GM18858 (cell line): ENCODE results near the gene BICC1.

Source experiments
- ATAC-seq: cut with Tn5 transposase; IDR thresholded peaks from one replicate; pipeline ENCODE4 v1.9.1; 2021; ENCODE audit not compliant: unreplicated experiment

Gene BICC1

DNA sequence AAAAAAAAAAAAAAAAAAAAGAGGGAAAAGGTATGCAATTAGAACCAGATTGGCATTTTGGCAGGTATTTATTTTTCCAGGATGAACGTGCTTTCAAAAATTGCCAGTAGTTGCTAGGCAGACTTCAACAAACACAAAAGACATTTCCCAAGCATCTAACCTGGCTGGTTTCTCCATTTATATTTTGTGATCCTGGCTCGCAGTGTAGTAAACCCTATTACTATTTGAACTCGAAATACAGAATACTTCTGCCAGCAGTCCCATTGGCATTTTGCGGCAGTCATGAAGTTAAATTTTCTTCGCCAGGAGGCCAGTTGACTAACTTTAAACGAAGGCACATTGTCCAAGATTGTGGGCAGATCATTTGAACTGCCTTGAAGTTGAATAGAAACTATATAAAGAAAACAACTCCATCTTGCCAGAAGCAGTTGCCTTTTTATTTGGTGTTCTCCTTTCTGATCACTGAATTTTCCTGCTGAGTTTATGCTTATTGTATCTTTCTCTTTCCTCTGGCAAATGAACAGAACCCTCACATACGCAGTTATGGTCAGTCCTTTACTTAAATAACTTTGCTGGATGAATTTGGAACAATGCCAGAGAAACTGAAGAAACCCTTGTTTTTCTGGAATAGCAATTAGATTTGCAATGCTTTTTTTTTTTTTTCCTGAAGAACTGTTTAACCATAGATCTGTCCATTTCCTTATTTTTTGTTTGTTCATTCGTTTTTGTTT, 132.9 kb downstream of the BICC1 start:
- no peak for ATAC-seq

DNA sequence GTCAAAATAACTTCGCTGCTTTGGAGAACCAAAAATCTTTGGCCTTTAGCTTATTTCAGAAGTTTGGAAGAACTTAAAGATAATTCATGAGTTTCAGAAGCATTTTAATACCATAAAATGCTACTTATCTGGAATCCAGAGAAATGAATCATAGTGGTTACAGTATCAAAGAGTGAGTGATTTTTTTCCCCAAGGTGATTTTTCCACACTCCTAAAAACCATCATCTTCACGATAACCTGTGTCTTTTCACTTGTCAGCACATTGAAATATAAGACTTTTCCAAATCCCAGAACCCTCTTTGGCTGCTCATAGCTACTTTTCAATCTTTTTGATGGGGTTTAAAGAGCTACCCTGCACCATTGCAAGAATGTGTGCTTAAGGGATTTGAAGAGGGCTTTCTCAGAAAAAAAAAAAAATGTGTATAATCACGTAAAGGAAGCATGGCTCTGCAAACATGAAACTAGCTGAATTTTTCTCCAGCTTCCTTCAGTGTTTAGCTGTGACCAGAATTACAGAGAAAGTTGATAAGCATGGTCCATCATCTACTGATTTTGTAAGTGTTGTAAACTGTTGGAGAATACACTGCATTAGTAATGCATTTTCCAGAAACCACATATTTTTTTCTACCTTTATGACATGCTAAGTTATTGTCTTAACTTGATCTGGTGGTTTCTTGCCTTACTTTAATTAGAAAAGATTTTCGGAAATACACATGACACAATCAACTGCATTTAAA, 134.9 kb downstream of the BICC1 start:
- ATAC-seq, result no peak

DNA sequence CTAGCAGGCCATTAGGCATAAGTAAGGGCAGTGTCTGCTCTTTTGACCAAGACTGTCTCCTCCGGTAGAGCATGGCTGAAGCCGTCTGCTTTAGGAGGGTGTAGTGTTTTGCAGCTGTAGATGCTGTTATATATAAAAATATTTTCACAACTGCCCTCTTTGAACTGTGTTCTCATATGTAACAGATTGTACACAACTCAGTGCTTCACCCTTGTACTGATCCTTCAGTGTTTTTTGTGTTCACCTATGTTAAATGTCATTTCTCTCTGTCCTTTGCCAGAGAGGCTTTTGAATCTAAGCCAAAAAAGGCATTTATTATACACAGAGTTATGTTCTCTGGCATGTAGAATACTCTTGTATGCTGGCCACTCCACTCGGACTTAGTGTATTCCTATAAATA, 135.5 kb downstream of the BICC1 start:
- ATAC-seq, result no peak

DNA sequence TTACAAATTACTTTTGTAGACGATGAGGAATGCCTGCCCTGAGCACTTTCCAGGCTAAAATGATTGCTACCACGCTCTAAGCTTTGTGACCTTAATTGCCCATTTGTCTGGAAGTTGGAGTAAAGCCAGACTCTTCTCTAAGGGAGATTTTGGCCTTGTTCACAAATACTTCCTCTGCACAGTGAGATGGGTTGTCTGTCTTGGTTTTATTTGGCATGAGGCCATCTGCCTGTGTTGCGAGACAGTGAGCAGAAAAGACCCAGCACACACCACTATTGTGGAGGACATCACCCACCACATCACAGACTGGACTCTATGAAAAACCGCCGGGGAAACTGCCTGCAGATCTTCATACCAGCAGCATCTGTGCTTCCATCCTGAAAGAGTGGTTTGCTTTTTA, 138.4 kb downstream of the BICC1 start:
- no peak for ATAC-seq

DNA sequence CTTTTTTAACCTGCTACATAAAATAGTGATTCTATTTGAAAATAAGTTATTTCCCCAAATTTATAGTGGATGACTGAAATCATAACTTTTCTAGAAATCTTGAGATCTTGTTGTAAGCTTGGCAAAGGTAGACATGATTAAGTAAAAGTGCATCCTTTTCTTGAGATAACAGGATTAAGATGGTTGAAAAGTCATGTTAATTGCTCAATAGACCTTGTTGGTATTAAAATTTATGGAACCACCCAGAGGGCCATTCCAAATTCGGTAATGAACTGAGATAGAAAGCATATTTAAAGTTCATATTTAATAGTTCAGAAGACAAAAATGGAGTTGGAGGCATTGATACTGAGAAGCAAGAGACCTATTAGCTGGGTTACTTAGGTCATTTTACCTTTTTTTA, 139.1 kb downstream of the BICC1 start:
- ATAC-seq, result no peak

DNA sequence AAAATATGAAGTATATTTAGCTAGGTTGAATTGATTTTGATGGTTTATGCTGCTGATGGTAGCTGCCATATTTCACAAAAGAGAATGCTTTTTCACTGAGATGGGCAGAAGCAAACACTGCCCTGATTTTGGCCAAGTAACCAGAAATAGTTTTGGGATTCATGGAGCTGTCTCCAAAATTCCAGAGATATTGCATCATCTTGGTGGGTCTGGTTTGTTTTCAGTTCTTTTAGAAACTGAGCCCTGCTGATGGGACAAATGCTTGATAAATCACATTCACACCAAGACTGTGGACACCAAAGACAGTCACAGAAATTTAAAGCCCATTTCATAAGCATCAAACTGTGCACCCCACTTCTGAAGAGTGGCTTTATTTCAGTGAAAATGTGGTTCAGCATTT, 140.5 kb downstream of the BICC1 start:
- no peak for ATAC-seq

DNA sequence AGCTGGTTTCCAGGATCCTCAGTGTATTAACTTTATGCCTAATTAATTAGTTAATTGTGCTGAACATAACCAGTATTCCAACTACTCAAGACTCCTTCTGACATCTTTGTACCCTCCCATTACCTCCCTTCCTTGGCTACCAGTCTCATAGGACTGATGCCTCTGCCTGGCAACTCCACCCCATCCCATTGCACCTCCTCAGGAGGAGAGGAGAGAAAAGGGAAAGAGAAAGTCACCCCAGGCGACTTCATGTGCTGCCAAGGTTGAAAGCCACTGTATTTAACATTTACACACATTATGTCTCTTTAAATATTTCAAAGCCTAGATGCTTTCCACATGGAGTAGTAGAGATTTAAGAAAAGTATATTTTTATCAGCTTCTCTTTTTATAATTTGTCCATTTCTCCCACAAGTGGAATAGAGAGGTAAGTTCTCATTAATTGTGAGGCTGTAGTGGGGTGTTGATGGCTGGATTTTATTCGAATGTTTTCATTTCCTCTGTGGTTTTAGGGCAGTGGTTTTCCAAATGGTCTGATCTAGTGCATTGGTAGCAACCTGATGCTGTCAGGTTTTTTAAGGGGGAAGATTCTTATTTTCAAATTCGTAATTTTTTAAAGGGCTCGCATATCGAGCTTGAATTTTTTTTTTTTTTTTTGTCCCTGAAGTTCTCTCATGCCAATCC, 148.0 kb downstream of the BICC1 start:
- no peak for ATAC-seq

DNA sequence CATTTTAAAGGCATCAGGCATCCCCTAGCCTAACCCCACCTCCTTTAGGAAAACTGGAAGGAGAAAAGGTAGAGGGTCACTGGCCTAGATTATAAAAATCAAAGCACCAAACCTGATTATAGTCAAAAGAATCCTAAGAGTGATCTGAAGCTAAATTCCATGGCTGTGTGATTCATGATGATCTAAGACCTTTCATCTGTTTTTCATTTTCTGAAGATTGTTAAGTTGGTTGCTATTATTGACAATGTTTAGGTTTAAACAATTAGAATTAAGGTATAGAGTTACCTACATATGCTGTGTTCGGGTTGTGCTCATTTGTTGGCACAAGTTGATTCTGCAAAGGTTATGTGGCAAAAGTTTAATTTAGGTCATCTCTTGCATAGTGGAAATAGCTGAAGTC, 148.7 kb downstream of the BICC1 start:
- ATAC-seq, result no peak

DNA sequence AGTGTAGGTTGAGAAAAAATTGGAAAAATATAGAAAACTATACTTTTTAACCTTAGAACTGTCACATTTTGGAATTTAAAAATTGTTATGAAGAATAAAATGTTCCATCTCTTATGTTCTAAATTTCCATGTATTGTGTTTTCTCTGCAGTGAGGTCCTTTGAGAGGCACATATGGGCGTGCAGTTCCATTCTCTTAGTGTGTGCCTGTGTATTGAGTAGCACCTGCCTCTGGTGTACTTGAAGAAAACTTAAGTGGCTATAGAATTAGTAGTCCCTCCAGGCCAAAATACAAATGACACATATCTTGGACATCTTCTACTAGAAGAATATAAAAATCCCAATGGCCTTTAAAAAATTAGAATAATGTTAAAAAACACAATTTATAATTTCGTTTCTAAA, 149.2 kb downstream of the BICC1 start:
- no peak for ATAC-seq

DNA sequence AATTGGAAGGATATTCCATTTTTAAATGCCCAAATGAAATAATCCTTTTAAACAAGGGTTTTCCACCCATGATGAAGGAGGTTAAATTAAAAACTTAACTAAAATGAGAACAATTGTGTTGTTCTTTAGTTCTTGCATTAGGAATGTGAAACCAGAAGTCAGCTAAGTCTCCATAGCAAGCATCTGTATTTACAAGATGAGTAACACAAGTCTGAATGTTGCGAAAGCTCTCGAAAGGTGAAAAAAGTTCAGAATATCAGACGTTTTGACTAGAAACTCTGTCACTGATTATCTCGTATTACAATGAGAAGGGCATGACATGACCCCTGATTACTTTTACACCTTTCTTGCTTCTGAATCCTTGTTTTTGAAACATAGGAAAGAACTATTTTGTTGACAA, 149.6 kb downstream of the BICC1 start:
- ATAC-seq, result no peak

DNA sequence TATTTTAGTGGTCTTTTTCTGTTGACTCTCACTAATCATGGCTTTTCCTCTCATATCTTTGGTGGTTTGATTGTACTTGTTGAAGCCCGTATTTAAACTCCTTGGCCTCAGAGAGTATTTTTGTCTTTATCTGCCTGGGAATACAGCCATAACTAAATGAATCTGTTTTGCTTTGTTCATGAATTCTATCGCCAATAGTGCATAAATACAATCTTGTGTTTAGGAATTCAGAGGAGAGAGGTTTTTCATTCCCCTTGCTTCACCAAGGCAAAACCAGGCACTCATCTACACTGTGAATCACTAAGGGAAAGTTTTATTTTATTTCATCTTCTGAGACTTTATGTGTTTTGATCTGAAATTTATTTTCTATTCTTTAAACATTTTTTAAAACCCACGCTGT, 152.7 kb downstream of the BICC1 start:
- no peak for ATAC-seq

DNA sequence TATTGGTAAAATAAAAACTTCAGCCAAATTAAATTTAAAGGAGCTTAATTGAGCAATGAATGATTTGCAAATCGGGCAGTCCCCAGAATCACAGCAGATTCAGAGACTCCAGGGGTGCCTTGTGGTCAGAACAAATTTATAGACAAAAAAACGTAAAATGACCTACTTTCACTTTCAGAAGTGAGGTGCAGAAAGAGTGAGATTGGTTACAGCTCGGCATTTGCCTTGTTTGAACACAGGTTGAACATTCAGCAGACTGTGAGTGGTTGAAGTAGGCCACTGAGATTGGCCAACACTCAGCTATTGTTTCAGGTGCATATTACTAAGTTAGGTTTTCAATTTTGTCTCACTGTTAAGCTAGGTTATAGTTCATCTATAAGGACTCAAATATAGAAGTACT, 153.4 kb downstream of the BICC1 start:
- no peak for ATAC-seq

DNA sequence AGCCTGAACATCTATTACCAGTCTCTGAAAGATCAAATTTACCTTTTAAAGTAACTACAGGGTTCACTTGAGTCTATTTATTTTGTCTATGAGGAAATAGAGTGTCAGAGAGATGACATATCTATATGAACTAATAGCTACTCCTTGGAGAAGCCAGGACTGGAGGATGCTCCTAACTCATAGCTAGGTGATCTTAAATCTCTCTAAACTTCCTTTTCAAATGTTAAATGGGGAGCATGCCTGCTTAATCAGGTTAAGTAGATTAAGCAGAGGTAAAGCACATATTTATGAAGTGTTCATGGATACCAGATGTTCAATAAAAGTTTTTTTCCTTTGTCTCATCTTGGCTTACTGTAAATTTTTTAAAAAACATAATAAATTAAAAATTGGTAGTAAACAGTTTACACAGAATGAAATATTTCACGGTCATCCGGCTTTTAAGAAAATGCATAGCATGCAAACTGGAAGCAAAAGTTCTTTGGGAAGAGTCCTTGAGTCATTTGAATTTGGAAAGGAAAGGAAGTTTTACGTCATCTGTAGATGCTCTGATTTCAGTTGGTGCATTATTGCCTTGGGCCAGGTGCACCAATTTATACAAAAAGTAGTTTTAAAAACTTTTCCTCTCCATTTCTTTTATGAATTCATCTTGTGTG, 155.1 kb downstream of the BICC1 start:
- ATAC-seq, result no peak

DNA sequence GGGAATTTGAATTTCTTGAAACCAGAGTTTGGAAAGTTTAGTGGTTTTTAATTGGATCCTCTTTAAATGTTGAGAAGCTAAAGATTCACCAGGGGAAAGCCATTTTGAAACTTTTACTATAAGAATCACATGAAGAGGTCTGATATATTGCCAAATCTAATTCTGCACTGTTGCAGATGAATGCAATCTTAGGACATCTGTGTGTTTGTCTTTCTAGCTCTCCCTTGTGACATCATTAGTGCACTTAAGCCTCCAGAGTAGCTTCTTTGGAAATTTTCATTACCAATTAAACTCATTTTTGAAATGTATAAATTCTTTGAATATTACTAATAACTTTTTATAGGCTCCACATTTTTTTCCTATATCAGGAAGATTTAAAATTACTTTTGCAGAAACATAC, 160.2 kb downstream of the BICC1 start:
- no peak for ATAC-seq

DNA sequence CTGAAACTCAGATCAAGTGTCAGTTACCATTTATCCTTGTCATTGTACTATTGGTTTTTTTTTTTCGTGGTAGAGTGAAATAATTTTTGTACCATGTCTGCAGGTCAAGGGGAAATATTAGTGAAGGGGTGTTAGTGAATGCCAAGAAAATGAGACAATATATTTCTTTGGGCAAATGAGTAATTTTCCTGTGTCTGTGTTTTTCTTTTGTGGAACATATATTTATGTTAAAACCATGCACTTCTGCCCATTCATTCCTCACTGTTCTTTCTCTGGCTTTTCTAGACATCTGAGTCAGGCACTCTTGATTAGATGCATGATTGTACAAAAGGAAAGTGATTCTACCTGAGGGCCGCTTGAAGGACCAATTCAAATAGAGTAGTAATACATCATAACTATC, 161.6 kb downstream of the BICC1 start:
- ATAC-seq, result no peak

DNA sequence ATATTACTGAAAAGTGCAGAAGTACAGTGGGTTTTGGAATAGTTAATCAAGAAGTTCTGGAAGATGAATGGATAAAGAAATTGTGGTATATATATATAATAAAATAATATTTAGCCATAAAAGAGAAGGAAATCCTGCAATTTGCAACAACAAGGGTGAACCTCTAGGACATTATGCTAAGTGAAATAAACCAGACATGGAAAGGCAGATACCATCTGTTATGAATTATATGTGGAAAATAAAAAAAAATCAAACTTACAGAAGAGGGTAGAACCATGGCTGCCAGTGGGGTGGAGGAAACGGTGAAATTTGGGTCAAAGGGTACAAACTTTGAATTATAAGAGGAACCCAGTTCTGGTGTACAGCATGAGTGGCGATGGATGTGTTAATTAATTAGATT, 162.6 kb downstream of the BICC1 start:
- no peak for ATAC-seq

DNA sequence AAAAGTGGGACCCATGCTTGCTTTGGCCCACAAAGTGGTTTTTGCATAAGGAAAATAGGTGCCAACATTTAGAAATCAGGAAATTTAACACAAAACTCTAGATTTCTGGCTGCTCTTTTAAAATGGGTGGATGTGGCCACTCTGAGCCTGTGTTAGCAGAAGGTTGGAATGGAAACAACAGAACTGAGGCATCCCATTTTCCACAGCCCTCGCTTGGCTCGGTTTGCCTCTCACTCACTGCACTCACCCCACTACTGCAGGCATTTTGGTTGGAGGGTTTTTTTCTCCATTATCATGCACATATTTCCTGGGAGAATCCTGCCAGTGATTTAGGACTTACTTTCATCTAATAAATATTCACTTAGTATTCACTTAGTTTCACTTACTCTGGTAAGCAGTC, 178.9 kb downstream of the BICC1 start:
- ATAC-seq, result no peak

DNA sequence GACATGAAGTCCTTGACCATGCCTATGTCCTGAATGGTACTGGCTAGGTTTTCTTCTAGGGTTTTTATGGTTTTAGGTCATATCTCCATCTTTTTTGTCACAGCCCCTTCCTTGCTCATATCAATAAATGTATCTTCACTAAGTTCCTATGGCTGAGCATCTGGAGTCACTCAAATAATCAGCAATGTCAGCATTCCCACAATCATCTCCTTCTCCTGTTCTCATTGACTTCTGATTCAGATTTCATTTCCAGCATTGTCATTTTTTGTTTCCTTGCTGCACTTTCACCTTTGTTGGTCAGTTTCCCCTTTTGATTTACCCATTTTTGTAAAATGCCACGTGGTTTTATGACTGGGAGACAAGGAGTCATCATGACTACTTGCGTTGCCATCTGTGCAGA, 181.2 kb downstream of the BICC1 start:
- no peak for ATAC-seq

DNA sequence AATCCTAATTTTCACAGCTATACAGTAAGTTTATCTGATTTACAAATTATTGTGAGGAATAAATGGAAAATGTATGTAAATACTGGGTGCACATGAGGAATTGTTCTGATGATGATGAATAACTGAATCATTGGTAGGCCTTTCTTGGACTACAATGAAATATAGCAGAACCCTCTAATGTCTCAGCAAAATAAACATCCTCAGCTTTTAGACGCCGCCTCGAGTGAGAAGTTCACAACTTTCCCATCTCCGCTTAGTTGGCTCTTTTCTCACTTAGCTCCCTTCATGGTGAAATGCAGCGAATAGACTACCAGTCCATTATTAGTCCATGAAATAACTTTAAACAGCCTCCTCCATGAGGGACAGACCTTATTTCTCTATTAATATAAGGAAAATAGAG, 182.3 kb downstream of the BICC1 start:
- ATAC-seq, result no peak

DNA sequence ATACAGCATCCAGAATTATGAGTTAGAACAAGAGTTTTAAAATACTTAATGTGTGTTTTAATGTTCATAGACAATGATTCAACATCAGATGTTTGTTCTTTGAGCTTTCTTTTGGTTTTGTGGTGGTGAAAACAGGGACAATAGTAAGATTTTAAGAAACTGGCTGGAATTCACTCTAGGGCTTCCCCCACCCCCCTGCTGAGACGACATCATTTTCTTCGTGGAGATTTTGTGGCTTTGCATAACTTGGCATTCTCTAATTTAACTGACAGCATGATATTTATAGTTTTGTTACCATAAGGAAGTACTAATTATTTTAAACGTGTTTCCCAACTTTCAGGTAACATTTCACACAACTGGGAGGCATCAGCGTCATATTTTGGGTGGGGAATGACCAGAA, 184.1 kb downstream of the BICC1 start:
- ATAC-seq, result no peak

DNA sequence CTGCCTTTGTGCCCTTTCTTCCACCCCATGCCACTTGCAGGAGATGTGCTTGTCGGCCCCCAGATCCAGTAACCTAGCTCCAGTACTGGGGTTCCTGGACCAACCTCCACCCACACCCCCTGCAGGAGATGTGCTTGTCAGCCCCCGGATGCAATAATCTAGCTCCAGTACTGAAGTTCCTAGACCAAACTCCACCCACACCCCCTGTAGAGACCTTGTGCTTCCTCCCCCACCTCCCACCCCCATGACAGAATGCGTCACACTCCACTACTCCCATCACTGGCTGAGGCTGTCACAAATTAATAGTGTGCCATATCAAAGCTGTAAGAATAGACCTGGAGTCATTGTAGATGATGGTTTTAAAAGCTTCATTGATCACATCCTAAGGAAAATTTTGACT, 185.0 kb downstream of the BICC1 start:
- ATAC-seq, result no peak
